B cell (primary cell): ENCODE measurements around the gene ILDR1. TPM values are rescaled to one million over a fixed set of nuclear protein-coding genes. Genes with fewer than 3 reads are reported as not detected.

Experiments used
- ATAC-seq: fragments of 200-7000 bp; cut with Tn5 transposase; one replicate; pipeline ENCODE4 v1.10.0; 2021; ENCODE audit warnings: low read depth, mild to moderate bottlenecking, moderate number of reproducible peaks, moderate library complexity
- CTCF ChIA-PET: fragments of 350-600 bp; sonication (Branson Sonifier 250); formaldehyde crosslinking; loops from one replicate; lab custom pipeline; 2021; ENCODE audit warnings: antibody characterized with exemption, inconsistent platforms; lab: Charles Lee
- POLR2A ChIA-PET: fragments of 350-600 bp; sonication (Branson Sonifier 250); formaldehyde crosslinking; loops from one replicate; lab custom pipeline; 2021; ENCODE audit warnings: antibody characterized with exemption; lab: Charles Lee
- DNase-seq: peaks from one replicate; pipeline ENCODE4 v3.0.0; 2013
- H2AFZ ChIP-seq: 2 replicates; pipeline ENCODE4 v1.6.1; 2012; ENCODE audit warnings: mild to moderate bottlenecking, low read depth, low read length; ENCODE audit not compliant: insufficient read depth, poor library complexity, severe bottlenecking
- H3K27ac ChIP-seq, 2 donors: 1 replicate in 1 of 2; 2 replicates in 1 of 2; pipeline ENCODE4 v1.5.1; 2012 to 2013; ENCODE audit warnings: low read length in 2 of 2, mild to moderate bottlenecking in 2 of 2, moderate library complexity in 1 of 2
- H3K27me3 ChIP-seq, 4 experiments: fragments of 200-600 bp in 1 of 4; sonication (generic) in 1 of 4; replicated peaks in 1 of 4; 1 replicate in 2 of 4; 2 replicates in 2 of 4; pipeline versions ENCODE4 v1.6.1 to v1.7.0; 2013 to 2016; ENCODE audit warnings: low read length in 3 of 4, mild to moderate bottlenecking in 2 of 4, mixed read lengths in 1 of 4, moderate library complexity in 1 of 4; ENCODE audit not compliant: insufficient read depth in 4 of 4, control insufficient read depth in 3 of 4; ENCODE audit errors: control extremely low read depth in 1 of 4
- H3K36me3 ChIP-seq, 2 experiments: replicated peaks in 1 of 2; 1 replicate in 1 of 2; 2 replicates in 1 of 2; pipeline versions ENCODE4 v1.6.1 to v1.7.1; 2013; ENCODE audit warnings: low read length in 1 of 2; ENCODE audit not compliant: insufficient read depth in 2 of 2, control insufficient read depth in 1 of 2; ENCODE audit errors: control extremely low read depth in 1 of 2, extremely low read depth in 1 of 2
- H3K4me1 ChIP-seq, 2 donors: fragments of 200-600 bp in 1 of 2; sonication (generic) in 1 of 2; 1 replicate in 1 of 2; 2 replicates in 1 of 2; pipeline versions ENCODE4 v1.5.1 to v1.6.1; 2013 to 2017; ENCODE audit warnings: low read length in 2 of 2; ENCODE audit not compliant: control insufficient read depth in 2 of 2, insufficient read depth in 2 of 2
- H3K4me2 ChIP-seq: replicated peaks from 2 replicates; pipeline ENCODE3; 2012; ENCODE audit warnings: mild to moderate bottlenecking, low read depth, low read length; ENCODE audit not compliant: poor library complexity, severe bottlenecking
- H3K4me3 ChIP-seq, 5 experiments: fragments of 200-600 bp in 1 of 5; sonication (generic) in 1 of 5; 1 replicate in 3 of 5; 2 replicates in 2 of 5; pipeline versions ENCODE4 v1.5.1 to v1.7.0; 2011 to 2016; ENCODE audit warnings: low read length in 4 of 5, mild to moderate bottlenecking in 4 of 5, low read depth in 2 of 5, control low read depth in 1 of 5, moderate library complexity in 1 of 5; ENCODE audit not compliant: insufficient read depth in 1 of 5; ENCODE audit errors: control extremely low read depth in 1 of 5, extremely low read depth in 1 of 5
- H3K79me2 ChIP-seq: fragments of 200-600 bp; sonication (generic); one replicate; pipeline ENCODE4 v1.6.0; 2016; ENCODE audit warnings: low read length; ENCODE audit not compliant: control insufficient read depth, insufficient read depth
- H3K9ac ChIP-seq: fragments of 200-600 bp; sonication (generic); 2 replicates; pipeline ENCODE4 v1.6.1; 2017; ENCODE audit warnings: mild to moderate bottlenecking, low read length, moderate library complexity
- H3K9me3 ChIP-seq, 3 donors: one replicate each; pipeline versions ENCODE4 v1.6.1 to v1.7.1; 2013; ENCODE audit warnings: low read length in 2 of 3; ENCODE audit not compliant: control insufficient read depth in 2 of 3, insufficient read depth in 1 of 3; ENCODE audit errors: control extremely low read depth in 1 of 3
- H4K20me1 ChIP-seq: 2 replicates; pipeline ENCODE4 v1.6.0; 2012; ENCODE audit warnings: mild to moderate bottlenecking, low read length; ENCODE audit not compliant: insufficient read depth, control insufficient read depth, poor library complexity, severe bottlenecking
- H3K27ac Mint-ChIP-seq: one replicate; pipeline ENCODE4 v1.8.0; 2021; ENCODE audit warnings: mixed read lengths
- H3K27me3 Mint-ChIP-seq: one replicate; pipeline ENCODE4 v1.8.0; 2021; ENCODE audit warnings: mixed read lengths
- H3K4me1 Mint-ChIP-seq: one replicate; pipeline ENCODE4 v1.8.0; 2021; ENCODE audit warnings: mixed read lengths
- H3K4me3 Mint-ChIP-seq: one replicate; pipeline ENCODE4 v1.8.0; 2021; ENCODE audit warnings: mixed read lengths
- H3K9me3 Mint-ChIP-seq: one replicate; pipeline ENCODE4 v1.8.0; 2022; ENCODE audit warnings: mixed read lengths; ENCODE audit not compliant: insufficient read depth
- EZH2 ChIP-seq: IDR thresholded peaks from 2 replicates; pipeline ENCODE4 v1.6.1; 2012; ENCODE audit warnings: borderline replicate concordance, low read depth, mild to moderate bottlenecking, moderate library complexity, low read length; ENCODE audit not compliant: insufficient read depth, poor library complexity, severe bottlenecking
- WGBS: methylation state at CpG from one replicate; pipeline ENCODE4 v1.1.5; 2013; ENCODE audit warnings: missing lambda C conversion rate; ENCODE audit not compliant: insufficient coverage; 5-methylcytosine and 5-hydroxymethylcytosine counted together
- intact Hi-C: fragments of 100-400 bp; cut with micrococcal nuclease; formaldehyde crosslinking; loops from one replicate; pipeline ENCODE4 v1.10.0; 2022
- polyA plus RNA-seq: library from polyadenylated mRNA; depleted of rRNA; stranded (reverse); fragments of >200 nt; gene quantifications from 2 replicates; pipeline ENCODE4 v1.2.3, GENCODE V29; 2012
- total RNA-seq, 2 donors: library from RNA; stranded (reverse); fragments of 120-200 nt in 1 of 2; gene quantifications; 1 replicate in 1 of 2; 2 replicates in 1 of 2; pipeline versions ENCODE4 v1.2.3 to v1.2.4, GENCODE V29; 2013 to 2022
- TF ChIP-seq, protein P1 (sequence below): fragments of 200-600 bp; IDR thresholded peaks from one replicate; pipeline ENCODE4 v1.8.0; 2022; ENCODE audit warnings: antibody characterized with exemption, mild to moderate bottlenecking

ILDR1 gene
- total and polyA plus RNA-seq, 2 donors (not counting 1 experiment from before 2014, with no cell fraction given): 1.9 to 4.7 TPM

DNA sequence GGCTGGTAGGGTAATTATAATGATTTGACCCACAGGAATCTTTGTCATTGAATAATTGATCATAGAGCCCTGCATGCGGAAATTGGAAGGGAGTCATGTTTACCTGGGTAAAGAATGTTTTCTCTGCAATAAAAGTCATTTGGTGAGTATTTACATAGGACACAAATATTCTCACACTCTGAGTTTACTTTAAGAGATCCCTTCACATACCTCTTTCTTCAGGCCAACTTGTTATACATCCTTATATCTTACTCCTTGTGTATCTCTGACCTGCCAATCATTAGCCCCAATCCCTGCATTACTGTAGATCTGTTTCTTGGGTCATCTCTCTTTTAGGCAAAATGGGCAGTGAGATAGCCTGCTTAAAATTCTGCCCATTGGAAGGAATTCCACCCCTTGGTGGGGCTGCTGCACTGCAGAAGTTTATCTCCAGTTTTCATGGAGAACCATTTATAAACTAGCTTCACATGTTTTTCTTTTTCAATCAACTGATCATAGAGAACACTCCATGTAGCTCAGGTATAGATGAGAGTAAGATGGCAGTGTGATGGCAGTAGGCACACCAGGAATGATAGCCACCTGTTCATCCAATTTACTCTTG lies 46.2 kb downstream of the ILDR1 start:
- peaks cover 2% of the 10 kb centered on the region for H3K9me3 Mint-ChIP-seq
- POLR2A ChIA-PET: no interaction called here
- Histone ChIP-seq H3K4me2 (no peak overlapping the region), H3K79me2 (no peaks in the 10 kb centered on the region), H4K20me1 (no peaks in the 10 kb centered on the region), H3K9me3 (peaks cover 0 to 6% (median 5%) of the 10 kb centered on the region in 3 donors), H3K4me3 (no peak overlapping the region), H3K27ac (no peak overlapping the region), H3K36me3 (peaks cover 3 to 6% of the 10 kb centered on the region in 2 experiments), H3K9ac (no peak overlapping the region), H3K4me1 (peaks cover 4 to 12% of the 10 kb centered on the region in 2 donors), H2AFZ (no peak overlapping the region), H3K27me3 (no peaks in the 10 kb centered on the region)
- no peak for ATAC-seq
- DNase-seq: peak; percentile 33
- H3K4me3 Mint-ChIP-seq: no peak overlapping the region
- H3K27ac Mint-ChIP-seq: no peak overlapping the region
- WGBS: no CpG with 5 or more reads among the region's 1 CpG
- H3K4me1 Mint-ChIP-seq: peaks cover 20% of the 10 kb centered on the region
- no peaks in the 10 kb centered on the region for H3K27me3 Mint-ChIP-seq
- TF ChIP-seq EZH2: no peak
- TF ChIP-seq, protein P1, sequence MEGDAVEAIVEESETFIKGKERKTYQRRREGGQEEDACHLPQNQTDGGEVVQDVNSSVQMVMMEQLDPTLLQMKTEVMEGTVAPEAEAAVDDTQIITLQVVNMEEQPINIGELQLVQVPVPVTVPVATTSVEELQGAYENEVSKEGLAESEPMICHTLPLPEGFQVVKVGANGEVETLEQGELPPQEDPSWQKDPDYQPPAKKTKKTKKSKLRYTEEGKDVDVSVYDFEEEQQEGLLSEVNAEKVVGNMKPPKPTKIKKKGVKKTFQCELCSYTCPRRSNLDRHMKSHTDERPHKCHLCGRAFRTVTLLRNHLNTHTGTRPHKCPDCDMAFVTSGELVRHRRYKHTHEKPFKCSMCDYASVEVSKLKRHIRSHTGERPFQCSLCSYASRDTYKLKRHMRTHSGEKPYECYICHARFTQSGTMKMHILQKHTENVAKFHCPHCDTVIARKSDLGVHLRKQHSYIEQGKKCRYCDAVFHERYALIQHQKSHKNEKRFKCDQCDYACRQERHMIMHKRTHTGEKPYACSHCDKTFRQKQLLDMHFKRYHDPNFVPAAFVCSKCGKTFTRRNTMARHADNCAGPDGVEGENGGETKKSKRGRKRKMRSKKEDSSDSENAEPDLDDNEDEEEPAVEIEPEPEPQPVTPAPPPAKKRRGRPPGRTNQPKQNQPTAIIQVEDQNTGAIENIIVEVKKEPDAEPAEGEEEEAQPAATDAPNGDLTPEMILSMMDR: peak; percentile 12
- intact Hi-C loops: loop anchor here (1.0 kb wide), 1 partner anchor 282 kb away; no protein-coding TSS in a partner anchor
- CTCF ChIA-PET: interaction anchor here (0.7 to 2.7 kb wide), 12 partner anchors 17 to 283 kb away, joined by 3 to 18 read pairs (median 4); no protein-coding TSS in a partner anchor

- Mint-ChIP-seq H3K9me3 (peaks cover 2% of the 10 kb centered on the region), H3K27ac (no peak overlapping the region), H3K4me3 (no peak overlapping the region), H3K4me1 (peaks cover 17% of the 10 kb centered on the region), H3K27me3 (no peaks in the 10 kb centered on the region)
- ChIA-PET CTCF (interaction anchor here (0.6 to 2.7 kb wide), 2 partner anchors 242 to 284 kb away, joined by 4 to 18 read pairs; no protein-coding TSS in a partner anchor), POLR2A (no interaction called here)
- no CpG with 5 or more reads among the region's 2 CpGs for WGBS
- no peak overlapping the region for H2AFZ ChIP-seq
- H3K4me3 ChIP-seq: no peak overlapping the region
- no peaks in the 10 kb centered on the region for H3K27me3 ChIP-seq
- peaks cover 0 to 1% of the 10 kb centered on the region in 2 donors for H3K4me1 ChIP-seq
- no peak overlapping the region for H3K9ac ChIP-seq
- H4K20me1 ChIP-seq: no peaks in the 10 kb centered on the region
- DNase-seq: no peak
- no peak for ATAC-seq
- intact Hi-C loops: no loop called here
- peaks cover 0 to 9% (median 6%) of the 10 kb centered on the region in 3 donors for H3K9me3 ChIP-seq
- peaks cover 3 to 6% of the 10 kb centered on the region in 2 experiments for H3K36me3 ChIP-seq
- no peak overlapping the region for H3K4me2 ChIP-seq
- H3K27ac ChIP-seq: no peak overlapping the region
- no peaks in the 10 kb centered on the region for H3K79me2 ChIP-seq
- TF ChIP-seq, protein P1: no peak
- TF ChIP-seq EZH2: no peak
Measured at GRCh38 chr3:121974601-121975111, 47.4 kb downstream of the ILDR1 start.
